ENCODE data around the gene EXOSC2.

Gene EXOSC2

GRCh38 chr9:130740218-130741023, 46.8 kb downstream of the EXOSC2 start:
- no peak for DNase-seq

GRCh38 chr9:130741024-130741305, 47.4 kb downstream of the EXOSC2 start:
- no peak for DNase-seq

- DNase-seq: peak; percentile 35
Measured at GRCh38 chr9:130741831-130742449, 48.4 kb downstream of the EXOSC2 start.

- DNase-seq: no peak
Measured at GRCh38 chr9:130743656-130744055, 50.1 kb downstream of the EXOSC2 start.

- DNase-seq: no peak
Measured at GRCh38 chr9:130745210-130745800, 51.7 kb downstream of the EXOSC2 start.

- no peak for DNase-seq
Measured at GRCh38 chr9:130745829-130746228, 52.2 kb downstream of the EXOSC2 start.

- DNase-seq: no peak
Measured at GRCh38 chr9:130746434-130747212, 53.0 kb downstream of the EXOSC2 start.

GRCh38 chr9:130751631-130752355, 58.2 kb downstream of the EXOSC2 start:
- DNase-seq: no peak

Measured in T1000 (cell line).